LNCaP clone FGC (cell line): ENCODE measurements around the gene KNOP1.

Experiments
- DNase-seq: peaks from one replicate; pipeline ENCODE4 v3.0.0-alpha.2; 2011; ENCODE audit warnings: low read depth
- H3K4me3 ChIP-seq: 2 replicates; pipeline ENCODE4 v1.5.1; 2011; ENCODE audit warnings: mild to moderate bottlenecking, low read depth, low read length, control low read depth
- TF ChIP-seq, protein P1 (sequence below): IDR thresholded peaks from 2 replicates; pipeline ENCODE4 v1.5.1; 2012; ENCODE audit warnings: mild to moderate bottlenecking; ENCODE audit not compliant: control insufficient read depth, insufficient read depth; ENCODE audit errors: extremely low read depth

Gene KNOP1

DNA sequence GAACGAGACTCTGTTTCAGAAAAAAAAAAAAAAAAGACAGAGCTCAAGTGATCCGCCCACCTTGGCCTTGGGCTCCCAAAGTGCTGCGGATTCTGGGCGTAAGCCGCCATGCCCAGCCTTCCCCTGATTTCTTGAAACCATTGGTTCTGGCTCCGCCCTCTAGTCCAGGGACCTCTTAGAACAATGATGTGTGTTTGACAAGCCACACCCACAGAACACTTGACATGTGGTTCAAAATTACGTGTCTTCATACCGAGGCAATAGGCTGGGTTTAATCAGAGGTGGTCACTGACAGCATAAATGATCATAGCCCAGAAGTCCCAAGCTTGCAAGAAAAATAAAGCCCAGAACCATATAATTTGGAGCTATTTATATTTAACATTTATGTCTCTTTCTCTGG lies 23.0 kb downstream of the KNOP1 start:
- no peak for DNase-seq
- TF ChIP-seq, protein P1, sequence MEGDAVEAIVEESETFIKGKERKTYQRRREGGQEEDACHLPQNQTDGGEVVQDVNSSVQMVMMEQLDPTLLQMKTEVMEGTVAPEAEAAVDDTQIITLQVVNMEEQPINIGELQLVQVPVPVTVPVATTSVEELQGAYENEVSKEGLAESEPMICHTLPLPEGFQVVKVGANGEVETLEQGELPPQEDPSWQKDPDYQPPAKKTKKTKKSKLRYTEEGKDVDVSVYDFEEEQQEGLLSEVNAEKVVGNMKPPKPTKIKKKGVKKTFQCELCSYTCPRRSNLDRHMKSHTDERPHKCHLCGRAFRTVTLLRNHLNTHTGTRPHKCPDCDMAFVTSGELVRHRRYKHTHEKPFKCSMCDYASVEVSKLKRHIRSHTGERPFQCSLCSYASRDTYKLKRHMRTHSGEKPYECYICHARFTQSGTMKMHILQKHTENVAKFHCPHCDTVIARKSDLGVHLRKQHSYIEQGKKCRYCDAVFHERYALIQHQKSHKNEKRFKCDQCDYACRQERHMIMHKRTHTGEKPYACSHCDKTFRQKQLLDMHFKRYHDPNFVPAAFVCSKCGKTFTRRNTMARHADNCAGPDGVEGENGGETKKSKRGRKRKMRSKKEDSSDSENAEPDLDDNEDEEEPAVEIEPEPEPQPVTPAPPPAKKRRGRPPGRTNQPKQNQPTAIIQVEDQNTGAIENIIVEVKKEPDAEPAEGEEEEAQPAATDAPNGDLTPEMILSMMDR: no peak
- no peak overlapping the region for H3K4me3 ChIP-seq

DNA sequence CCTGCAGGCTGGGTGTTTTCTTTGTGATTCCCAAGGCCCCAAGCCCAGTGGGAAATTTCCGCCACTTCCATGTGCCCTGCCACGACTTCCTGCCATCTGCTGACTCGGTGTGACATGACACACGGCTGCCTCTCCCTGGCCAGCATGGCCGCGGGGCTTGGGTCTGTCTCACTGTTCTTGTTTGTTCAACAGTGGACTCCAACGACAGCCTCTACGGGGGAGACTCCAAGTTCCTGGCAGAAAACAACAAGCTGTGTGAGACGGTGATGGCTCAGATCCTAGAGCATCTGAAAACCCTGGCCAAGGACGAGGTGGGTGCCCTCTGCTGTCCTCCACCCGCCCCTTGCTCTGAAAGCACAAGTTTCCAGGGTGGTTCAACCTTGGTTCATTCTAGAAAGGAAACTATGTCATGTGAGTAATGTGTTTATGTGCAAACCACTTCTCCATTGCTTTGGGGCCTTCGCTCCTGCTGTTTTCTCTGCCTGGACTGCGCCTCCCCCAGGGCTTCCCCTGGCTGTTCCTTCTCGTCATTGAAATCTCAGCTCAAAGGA lies 26.8 kb downstream of the KNOP1 start:
- H3K4me3 ChIP-seq: no peak overlapping the region
- TF ChIP-seq, protein P1: no peak
- no peak for DNase-seq

DNA sequence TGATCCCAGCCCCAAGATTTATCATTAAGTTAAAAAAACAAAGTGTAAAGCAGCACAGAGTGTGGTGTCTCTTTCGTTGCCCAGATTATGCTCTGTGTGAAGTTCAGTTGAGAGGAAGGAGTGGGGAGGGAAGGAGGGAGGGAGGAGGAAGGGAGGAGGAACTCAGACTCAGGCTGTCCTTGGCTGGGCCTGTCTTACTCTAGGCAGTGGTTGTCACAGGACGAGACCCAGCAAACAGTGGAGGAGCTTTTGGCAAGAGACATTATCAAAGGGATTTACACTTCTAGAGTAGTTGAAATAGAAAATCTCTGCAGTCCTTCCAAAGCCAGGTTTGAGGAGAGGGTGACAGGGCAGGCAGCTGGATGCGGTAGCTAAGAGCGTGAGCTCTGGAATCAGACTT lies 27.8 kb downstream of the KNOP1 start:
- DNase-seq: no peak
- TF ChIP-seq, protein P1: no peak

DNA sequence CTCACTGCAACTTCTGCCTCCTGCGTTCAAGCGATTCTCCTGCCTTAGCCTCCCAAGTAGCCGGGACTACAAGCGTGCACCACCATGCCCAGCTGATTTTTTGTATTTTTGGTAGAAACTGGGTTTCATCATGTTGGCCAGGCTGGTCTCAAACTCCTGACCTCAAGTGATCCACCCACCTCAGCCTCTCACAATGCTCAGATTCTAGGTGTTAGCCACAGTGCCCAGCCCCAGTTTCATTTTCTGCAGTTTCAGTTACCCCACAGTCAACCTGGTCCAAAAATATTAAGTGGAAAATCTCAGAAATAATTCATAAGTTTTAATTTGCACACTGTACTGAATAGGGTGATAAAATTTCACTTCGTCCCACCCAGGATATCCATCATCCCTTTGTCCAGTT lies 28.7 kb downstream of the KNOP1 start:
- H3K4me3 ChIP-seq: no peak overlapping the region
- TF ChIP-seq, protein P1: no peak
- DNase-seq: no peak

More for the DNA sequence above, 27.8 kb downstream of the KNOP1 start:
- no peak overlapping the region for H3K4me3 ChIP-seq

DNA sequence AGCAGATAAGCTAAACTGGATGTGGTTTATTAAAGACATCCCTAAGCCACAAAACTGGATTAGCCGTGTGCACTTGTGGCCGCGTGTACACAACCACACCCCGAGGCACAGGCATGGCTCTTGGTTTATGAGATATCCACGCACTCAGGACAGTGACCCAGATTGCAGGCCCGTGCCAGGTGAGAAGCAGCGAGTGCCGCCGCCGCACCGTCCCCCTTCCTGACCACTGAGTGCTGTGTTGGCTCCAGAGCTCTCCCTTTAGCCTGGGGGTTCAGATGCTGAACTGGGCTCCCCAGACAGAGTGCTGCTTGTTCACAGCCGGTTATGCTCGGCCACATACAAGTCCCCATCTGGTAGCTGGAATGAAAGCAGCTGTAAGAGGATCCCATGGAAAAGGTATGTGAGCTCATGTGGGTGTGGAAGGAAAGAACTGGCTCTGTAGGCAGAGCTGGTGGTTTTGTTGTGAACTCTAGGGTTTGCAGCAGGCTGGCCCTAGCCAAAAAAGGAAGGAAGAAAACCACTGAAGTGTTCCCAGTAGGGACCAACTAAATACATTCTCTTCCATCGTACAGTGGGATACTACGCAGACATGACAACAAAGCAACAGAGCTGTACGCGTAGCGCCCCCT lies 29.5 kb downstream of the KNOP1 start:
- DNase-seq: no peak
- TF ChIP-seq, protein P1: no peak
- H3K4me3 ChIP-seq: no peak overlapping the region

DNA sequence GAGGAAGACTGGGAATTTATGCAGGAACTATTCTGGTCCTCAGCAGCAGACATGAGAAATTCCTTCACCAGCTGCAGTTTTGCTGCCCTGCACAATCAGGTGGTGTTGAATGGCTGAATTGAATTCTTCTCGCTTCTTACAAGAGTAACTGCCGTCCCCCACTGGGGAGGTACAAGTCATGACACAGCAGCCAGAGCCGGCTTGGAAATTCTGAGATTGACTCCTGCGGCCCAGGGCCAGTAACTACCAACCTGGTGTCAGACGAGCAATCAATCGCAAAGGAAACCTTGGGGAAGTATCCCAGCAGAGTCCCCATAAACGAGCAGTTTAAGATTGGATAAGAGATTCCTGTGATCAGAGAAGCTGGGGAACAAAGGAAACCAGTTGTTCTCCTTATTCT lies 30.7 kb downstream of the KNOP1 start:
- TF ChIP-seq, protein P1: no peak
- DNase-seq: no peak
- H3K4me3 ChIP-seq: no peak overlapping the region

DNA sequence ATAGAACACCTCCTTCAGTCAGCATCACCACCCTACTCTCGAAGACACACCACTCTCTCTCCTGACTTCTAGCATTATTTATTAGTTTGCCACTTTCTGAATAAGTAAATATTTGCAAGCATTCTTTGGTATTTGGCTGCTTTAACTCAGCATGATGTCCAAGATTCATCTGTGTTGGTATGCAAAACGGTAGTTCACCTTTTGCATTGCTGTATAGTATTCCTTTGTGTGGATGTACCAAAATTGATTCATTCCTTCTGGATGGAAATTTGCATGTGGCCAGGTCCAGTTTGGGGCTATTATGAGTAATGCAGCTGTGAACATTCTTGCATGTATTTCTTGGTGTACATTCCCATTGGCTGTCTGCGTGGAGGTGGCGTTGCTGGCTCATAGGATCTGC lies 32.9 kb downstream of the KNOP1 start:
- DNase-seq: no peak
- no peak overlapping the region for H3K4me3 ChIP-seq
- TF ChIP-seq, protein P1: no peak
